Keratinocyte (primary cell): ENCODE data around the gene PLS3.

Experiments used
- EZH2 ChIP-seq: IDR thresholded peaks from one replicate; pipeline ENCODE4 v1.6.1; 2012; ENCODE audit warnings: inconsistent platforms, mild to moderate bottlenecking, low read length, moderate library complexity
- TF ChIP-seq, protein P1 (sequence below), 3 experiments: IDR thresholded peaks in 1 of 3; conservative IDR thresholded peaks in 1 of 3; optimal IDR thresholded peaks in 1 of 3; 2 replicates in 2 of 3; 3 replicates in 1 of 3; pipeline versions ENCODE3 to v1.5.1; 2011; ENCODE audit warnings: low read length in 3 of 3, mild to moderate bottlenecking in 3 of 3, moderate library complexity in 2 of 3, control low read depth in 1 of 3, inconsistent platforms in 1 of 3; ENCODE audit not compliant: insufficient read depth in 2 of 3; ENCODE audit errors: extremely low read depth in 1 of 3

GRCh38 chrX:115689931-115690330 is 129.0 kb downstream of the PLS3 start:
- TF ChIP-seq, protein P1, sequence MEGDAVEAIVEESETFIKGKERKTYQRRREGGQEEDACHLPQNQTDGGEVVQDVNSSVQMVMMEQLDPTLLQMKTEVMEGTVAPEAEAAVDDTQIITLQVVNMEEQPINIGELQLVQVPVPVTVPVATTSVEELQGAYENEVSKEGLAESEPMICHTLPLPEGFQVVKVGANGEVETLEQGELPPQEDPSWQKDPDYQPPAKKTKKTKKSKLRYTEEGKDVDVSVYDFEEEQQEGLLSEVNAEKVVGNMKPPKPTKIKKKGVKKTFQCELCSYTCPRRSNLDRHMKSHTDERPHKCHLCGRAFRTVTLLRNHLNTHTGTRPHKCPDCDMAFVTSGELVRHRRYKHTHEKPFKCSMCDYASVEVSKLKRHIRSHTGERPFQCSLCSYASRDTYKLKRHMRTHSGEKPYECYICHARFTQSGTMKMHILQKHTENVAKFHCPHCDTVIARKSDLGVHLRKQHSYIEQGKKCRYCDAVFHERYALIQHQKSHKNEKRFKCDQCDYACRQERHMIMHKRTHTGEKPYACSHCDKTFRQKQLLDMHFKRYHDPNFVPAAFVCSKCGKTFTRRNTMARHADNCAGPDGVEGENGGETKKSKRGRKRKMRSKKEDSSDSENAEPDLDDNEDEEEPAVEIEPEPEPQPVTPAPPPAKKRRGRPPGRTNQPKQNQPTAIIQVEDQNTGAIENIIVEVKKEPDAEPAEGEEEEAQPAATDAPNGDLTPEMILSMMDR (optimal IDR thresholded peaks at IDR 0.05 in 1 of 3, IDR thresholded peaks at IDR 0.05 in 1 of 3, conservative IDR thresholded peaks at IDR 0.05 in 1 of 3; ENCODE audit: extremely low read depth in 1 of 3, insufficient read depth in 2 of 3, low read length in 3 of 3) = no peak
- no peak for TF ChIP-seq EZH2
